H1 (cell line): Measurements from ENCODE around the gene ABHD14A. TPM values are rescaled to one million over a fixed set of nuclear protein-coding genes. Genes with fewer than 3 reads are reported as not detected.

Experiments
- ASH2L ChIP-seq: fragments of 200-600, 300-600 bp; sonication (generic); IDR thresholded peaks from one replicate; pipeline ENCODE4 v1.7.1; 2017; ENCODE audit warnings: low read length
- CTBP2 ChIP-seq: IDR thresholded peaks from 2 replicates; pipeline ENCODE4 v1.7.0; 2011; ENCODE audit warnings: borderline replicate concordance, mild to moderate bottlenecking, moderate library complexity, mixed read lengths, low read length; ENCODE audit not compliant: insufficient read depth, insufficient read length
- EP300 ChIP-seq, 2 experiments: IDR thresholded peaks; 1 replicate in 1 of 2; 2 replicates in 1 of 2; pipeline ENCODE4 v1.6.1; 2011 to 2012; ENCODE audit warnings: low read depth in 2 of 2, low read length in 2 of 2, mild to moderate bottlenecking in 2 of 2, borderline replicate concordance in 1 of 2, inconsistent platforms in 1 of 2, moderate library complexity in 1 of 2
- GTF2F1 ChIP-seq: IDR thresholded peaks from 2 replicates; pipeline ENCODE4 v1.6.1; 2012; ENCODE audit warnings: low read depth, low read length, improper control_type of control experiment, borderline replicate concordance
- HDAC2 ChIP-seq, 2 experiments: fragments of 300-600 bp in 1 of 2; sonication (generic) in 1 of 2; IDR thresholded peaks; 2 replicates each; pipeline ENCODE4 v1.6.1; 2011 to 2012; ENCODE audit warnings: low read depth in 2 of 2, low read length in 2 of 2, mild to moderate bottlenecking in 2 of 2, moderate library complexity in 2 of 2, borderline replicate concordance in 1 of 2, inconsistent platforms in 1 of 2
- PHF8 ChIP-seq: fragments of 200-600 bp; sonication (generic); conservative IDR thresholded peaks from 2 replicates; pipeline ENCODE4 v1.7.1; 2012; ENCODE audit warnings: low read depth, mild to moderate bottlenecking, inconsistent platforms, low read length, moderate library complexity
- TAF7 ChIP-seq: optimal IDR thresholded peaks from 2 replicates; pipeline ENCODE3; 2011; ENCODE audit warnings: low read depth, mild to moderate bottlenecking, inconsistent platforms, low read length, moderate library complexity, borderline replicate concordance
- TBP ChIP-seq: IDR thresholded peaks from 2 replicates; pipeline ENCODE4 v1.6.1; 2011; ENCODE audit warnings: low read depth, low read length, improper control_type of control experiment
- TCF12 ChIP-seq: IDR thresholded peaks from 2 replicates; pipeline ENCODE4 v1.6.1; 2011; ENCODE audit warnings: low read depth, mild to moderate bottlenecking, low read length
- TEAD4 ChIP-seq: IDR thresholded peaks from 2 replicates; pipeline ENCODE4 v1.6.1; 2012; ENCODE audit warnings: low read depth, low read length, inconsistent platforms, mixed read lengths
- polyA plus RNA-seq, 7 experiments: library from polyadenylated mRNA; depleted of rRNA in 3 of 7; stranded (reverse) in 5 of 7; unstranded in 2 of 7; fragments of >200 nt in 5 of 7; fragments of 200-250 nt in 2 of 7; gene quantifications; 1 replicate in 5 of 7; 2 replicates in 1 of 7; 4 replicates in 1 of 7; pipeline versions ENCODE4 v1.2.1 to v1.2.3, GENCODE V29; 2011 to 2013; ENCODE audit warnings: missing spikeins in 2 of 7, mixed read lengths in 2 of 7
- total RNA-seq: library from RNA; stranded (reverse); fragmentation: NEBNext Ultra II Directional; extraction: Animal tissue kit (Norgen Biotek cat#: 25700); gene quantifications from 2 replicates; pipeline ENCODE4 v1.2.1, GENCODE V29; 2021
- TF ChIP-seq, protein P1 (sequence below): IDR thresholded peaks from 2 replicates; pipeline ENCODE4 v1.6.1; 2011; ENCODE audit warnings: low read length, improper control_type of control experiment
- TF ChIP-seq, protein P2 (sequence below): IDR thresholded peaks from 2 replicates; pipeline ENCODE4 v1.6.1; 2012; ENCODE audit warnings: inconsistent platforms
- TF ChIP-seq, protein P3 (sequence below): IDR thresholded peaks from 2 replicates; pipeline ENCODE4 v1.6.1; 2011; ENCODE audit warnings: low read depth, mild to moderate bottlenecking, low read length; ENCODE audit not compliant: insufficient read depth
- TF ChIP-seq, protein P4 (sequence below), 3 experiments: IDR thresholded peaks; 1 replicate in 2 of 3; 2 replicates in 1 of 3; pipeline versions ENCODE4 v1.5.1 to v1.6.1; 2011; ENCODE audit warnings: low read length in 3 of 3, mild to moderate bottlenecking in 3 of 3, inconsistent platforms in 2 of 3, low read depth in 1 of 3, moderate library complexity in 1 of 3; ENCODE audit not compliant: insufficient read depth in 1 of 3; ENCODE audit errors: control extremely low read depth in 1 of 3

ABHD14A gene
- total and polyA plus RNA-seq, 2 of the 8 experiments (the other 6 are each of a cell fraction or from before 2014, with no cell fraction given) = 4.6 to 9.8 TPM

DNA sequence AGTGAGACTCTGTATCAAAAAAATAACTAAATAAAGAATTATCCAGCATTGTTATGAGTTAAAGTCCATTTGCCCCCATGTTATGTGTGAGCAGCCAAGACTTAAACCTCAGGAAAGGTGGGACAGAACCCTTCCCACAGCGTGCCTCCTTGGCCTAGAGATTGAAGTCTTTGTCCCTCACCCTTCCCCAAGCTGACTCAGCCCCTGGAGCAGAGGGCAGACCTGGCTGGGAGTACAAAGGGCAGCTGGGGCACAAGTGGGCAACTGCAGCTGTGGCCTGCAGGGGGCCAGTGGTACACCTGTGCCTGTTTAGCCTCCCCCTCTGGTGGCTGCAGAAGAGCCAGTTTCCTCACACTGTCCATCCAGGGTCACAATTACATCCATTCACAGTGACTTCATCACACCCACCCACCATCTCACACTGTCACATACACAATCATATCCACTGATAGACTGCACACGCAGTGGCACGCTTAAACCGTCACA, 7.5 kb downstream of the ABHD14A start (continued):
- no peak for TF ChIP-seq EP300 (IDR thresholded peaks at IDR 0.05; ENCODE audit: borderline replicate concordance in 1 of 2, low read depth in 2 of 2, low read length in 2 of 2)
- peak; percentile 85; the same call in 1 of the 2 replicates for TF ChIP-seq TCF12
- TF ChIP-seq TAF7 = no peak
- no peak for TF ChIP-seq TBP
- no peak for TF ChIP-seq GTF2F1
- TF ChIP-seq ASH2L = no peak
- TF ChIP-seq, protein P1, sequence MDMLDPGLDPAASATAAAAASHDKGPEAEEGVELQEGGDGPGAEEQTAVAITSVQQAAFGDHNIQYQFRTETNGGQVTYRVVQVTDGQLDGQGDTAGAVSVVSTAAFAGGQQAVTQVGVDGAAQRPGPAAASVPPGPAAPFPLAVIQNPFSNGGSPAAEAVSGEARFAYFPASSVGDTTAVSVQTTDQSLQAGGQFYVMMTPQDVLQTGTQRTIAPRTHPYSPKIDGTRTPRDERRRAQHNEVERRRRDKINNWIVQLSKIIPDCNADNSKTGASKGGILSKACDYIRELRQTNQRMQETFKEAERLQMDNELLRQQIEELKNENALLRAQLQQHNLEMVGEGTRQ = no peak
- 0 out of 2 replicates have a peak, but pooled peaks have one; percentile 12 for TF ChIP-seq TEAD4
- TF ChIP-seq, protein P2, sequence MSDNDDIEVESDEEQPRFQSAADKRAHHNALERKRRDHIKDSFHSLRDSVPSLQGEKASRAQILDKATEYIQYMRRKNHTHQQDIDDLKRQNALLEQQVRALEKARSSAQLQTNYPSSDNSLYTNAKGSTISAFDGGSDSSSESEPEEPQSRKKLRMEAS = peak; percentile 52; the same call in 1 of the 2 replicates
- TF ChIP-seq, protein P3, sequence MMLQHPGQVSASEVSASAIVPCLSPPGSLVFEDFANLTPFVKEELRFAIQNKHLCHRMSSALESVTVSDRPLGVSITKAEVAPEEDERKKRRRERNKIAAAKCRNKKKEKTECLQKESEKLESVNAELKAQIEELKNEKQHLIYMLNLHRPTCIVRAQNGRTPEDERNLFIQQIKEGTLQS = no peak
- peak; percentile 69 for TF ChIP-seq CTBP2
- TF ChIP-seq PHF8 = no peak
- TF ChIP-seq, protein P4, sequence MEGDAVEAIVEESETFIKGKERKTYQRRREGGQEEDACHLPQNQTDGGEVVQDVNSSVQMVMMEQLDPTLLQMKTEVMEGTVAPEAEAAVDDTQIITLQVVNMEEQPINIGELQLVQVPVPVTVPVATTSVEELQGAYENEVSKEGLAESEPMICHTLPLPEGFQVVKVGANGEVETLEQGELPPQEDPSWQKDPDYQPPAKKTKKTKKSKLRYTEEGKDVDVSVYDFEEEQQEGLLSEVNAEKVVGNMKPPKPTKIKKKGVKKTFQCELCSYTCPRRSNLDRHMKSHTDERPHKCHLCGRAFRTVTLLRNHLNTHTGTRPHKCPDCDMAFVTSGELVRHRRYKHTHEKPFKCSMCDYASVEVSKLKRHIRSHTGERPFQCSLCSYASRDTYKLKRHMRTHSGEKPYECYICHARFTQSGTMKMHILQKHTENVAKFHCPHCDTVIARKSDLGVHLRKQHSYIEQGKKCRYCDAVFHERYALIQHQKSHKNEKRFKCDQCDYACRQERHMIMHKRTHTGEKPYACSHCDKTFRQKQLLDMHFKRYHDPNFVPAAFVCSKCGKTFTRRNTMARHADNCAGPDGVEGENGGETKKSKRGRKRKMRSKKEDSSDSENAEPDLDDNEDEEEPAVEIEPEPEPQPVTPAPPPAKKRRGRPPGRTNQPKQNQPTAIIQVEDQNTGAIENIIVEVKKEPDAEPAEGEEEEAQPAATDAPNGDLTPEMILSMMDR (IDR thresholded peaks at IDR 0.05; ENCODE audit: control extremely low read depth in 1 of 3, insufficient read depth in 1 of 3, low read depth in 1 of 3, low read length in 3 of 3) = peak in 2 of 3 experiments; percentile 89 to 96; a peak in 3 of 4 replicates
- no peak for TF ChIP-seq HDAC2 (IDR thresholded peaks at IDR 0.05; ENCODE audit: borderline replicate concordance in 1 of 2, low read depth in 2 of 2, low read length in 2 of 2)
